Measurements from ENCODE around the gene KRT82.

DNA sequence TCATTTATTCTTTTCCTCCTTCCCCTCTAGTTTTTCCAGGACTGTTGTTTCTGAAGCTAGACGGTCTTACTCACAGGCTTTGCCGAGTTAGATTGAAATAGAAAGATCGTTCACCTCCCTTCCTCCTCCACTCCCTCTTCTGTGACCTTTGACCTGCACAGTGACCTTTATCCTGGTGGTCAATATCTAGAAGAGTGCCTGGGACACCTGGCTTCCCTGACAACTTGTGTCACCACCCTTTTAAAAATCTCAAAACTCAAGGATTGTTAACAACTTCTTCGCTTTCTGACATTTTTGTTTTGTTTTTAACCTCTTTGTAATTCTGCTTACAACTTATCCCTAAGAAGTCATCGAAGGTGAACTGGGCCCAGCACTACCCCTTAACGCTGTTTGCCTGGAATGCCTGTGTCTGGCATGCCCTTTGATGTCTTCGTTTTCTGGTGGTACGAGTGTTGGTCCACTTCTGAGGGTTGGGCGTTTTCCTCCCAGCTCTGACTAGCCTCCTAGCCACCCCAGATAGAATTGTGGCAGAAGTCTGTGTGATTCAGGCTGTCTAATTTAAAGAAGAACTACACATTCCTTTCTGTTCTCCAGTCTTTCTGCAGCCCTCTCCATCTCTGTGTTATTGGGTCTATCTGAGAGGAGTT lies 30.8 kb upstream of the KRT82 start:
- TF ChIP-seq, protein P1, sequence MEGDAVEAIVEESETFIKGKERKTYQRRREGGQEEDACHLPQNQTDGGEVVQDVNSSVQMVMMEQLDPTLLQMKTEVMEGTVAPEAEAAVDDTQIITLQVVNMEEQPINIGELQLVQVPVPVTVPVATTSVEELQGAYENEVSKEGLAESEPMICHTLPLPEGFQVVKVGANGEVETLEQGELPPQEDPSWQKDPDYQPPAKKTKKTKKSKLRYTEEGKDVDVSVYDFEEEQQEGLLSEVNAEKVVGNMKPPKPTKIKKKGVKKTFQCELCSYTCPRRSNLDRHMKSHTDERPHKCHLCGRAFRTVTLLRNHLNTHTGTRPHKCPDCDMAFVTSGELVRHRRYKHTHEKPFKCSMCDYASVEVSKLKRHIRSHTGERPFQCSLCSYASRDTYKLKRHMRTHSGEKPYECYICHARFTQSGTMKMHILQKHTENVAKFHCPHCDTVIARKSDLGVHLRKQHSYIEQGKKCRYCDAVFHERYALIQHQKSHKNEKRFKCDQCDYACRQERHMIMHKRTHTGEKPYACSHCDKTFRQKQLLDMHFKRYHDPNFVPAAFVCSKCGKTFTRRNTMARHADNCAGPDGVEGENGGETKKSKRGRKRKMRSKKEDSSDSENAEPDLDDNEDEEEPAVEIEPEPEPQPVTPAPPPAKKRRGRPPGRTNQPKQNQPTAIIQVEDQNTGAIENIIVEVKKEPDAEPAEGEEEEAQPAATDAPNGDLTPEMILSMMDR (IDR thresholded peaks at IDR 0.05) = no peak
- no peak for TF ChIP-seq POLR2AphosphoS5 (IDR thresholded peaks at IDR 0.05)
